GM06990 (cell line): ENCODE measurements around the gene AHCYL2.

ENCODE experiments used
- DNase-seq: peaks from one replicate; pipeline ENCODE4 v3.0.0-alpha.2; 2011; ENCODE audit not compliant: insufficient read length; ENCODE audit errors: extremely low read depth
- H3K27me3 ChIP-seq: replicated peaks from 2 replicates; pipeline ENCODE4 v1.6.0; 2011; ENCODE audit warnings: low read length; ENCODE audit not compliant: control insufficient read depth, insufficient read depth
- H3K36me3 ChIP-seq: 2 replicates; pipeline ENCODE4 v1.5.1; 2011; ENCODE audit warnings: low read length; ENCODE audit not compliant: control insufficient read depth, insufficient read depth
- H3K4me3 ChIP-seq: replicated peaks from 2 replicates; pipeline ENCODE4 v1.5.1; 2011; ENCODE audit warnings: low read depth, mild to moderate bottlenecking, control low read depth, low read length
- CTCF ChIP-seq: IDR thresholded peaks from 2 replicates; pipeline ENCODE4 v1.5.1; 2011; ENCODE audit warnings: low read length, control low read depth, mild to moderate bottlenecking, inconsistent platforms; ENCODE audit not compliant: insufficient read depth, poor library complexity, severe bottlenecking

AHCYL2 gene

GRCh38 chr7:129205987-129206785 is 18.6 kb upstream of the AHCYL2 start:
- no peak for DNase-seq
- Histone ChIP-seq H3K27me3 (no peaks in the 10 kb centered on the region), H3K4me3 (no peak overlapping the region), H3K36me3 (no peaks in the 10 kb centered on the region)
- no peak for TF ChIP-seq CTCF

- H3K27me3 ChIP-seq = no peaks in the 10 kb centered on the region
- TF ChIP-seq CTCF = no peak
Measured at GRCh38 chr7:129208667-129209066, 16.2 kb upstream of the AHCYL2 start.

GRCh38 chr7:129209067-129209926 is 15.5 kb upstream of the AHCYL2 start:
- H3K4me3 ChIP-seq = no peak overlapping the region
- H3K36me3 ChIP-seq = no peaks in the 10 kb centered on the region
- TF ChIP-seq CTCF = no peak
- no peaks in the 10 kb centered on the region for H3K27me3 ChIP-seq
- DNase-seq = no peak

More at GRCh38 chr7:129208667-129209066, 16.2 kb upstream of the AHCYL2 start:
- no peaks in the 10 kb centered on the region for H3K36me3 ChIP-seq
- H3K4me3 ChIP-seq = no peak overlapping the region
- DNase-seq = no peak

GRCh38 chr7:129210256-129210988 is 14.4 kb upstream of the AHCYL2 start:
- no peaks in the 10 kb centered on the region for H3K27me3 ChIP-seq
- peak; percentile 64 for DNase-seq
- peak; percentile 93 for TF ChIP-seq CTCF
- H3K4me3 ChIP-seq = no peak overlapping the region
- H3K36me3 ChIP-seq = no peaks in the 10 kb centered on the region

GRCh38 chr7:129210989-129211312 is 13.9 kb upstream of the AHCYL2 start:
- no peaks in the 10 kb centered on the region for H3K36me3 ChIP-seq
- DNase-seq = no peak
- TF ChIP-seq CTCF = no peak
- no peaks in the 10 kb centered on the region for H3K27me3 ChIP-seq
- no peak overlapping the region for H3K4me3 ChIP-seq
